ENCODE results near the gene BGN.

- TF ChIP-seq POLR2AphosphoS5 (IDR thresholded peaks at IDR 0.05) (no peak), CTCF (IDR thresholded peaks at IDR 0.05) (no peak), POLR2A (IDR thresholded peaks at IDR 0.05) (no peak)
These were observed 5.1 kb downstream of the BGN start for GRCh38 chrX:153499876-153500275.
